Type B pancreatic cell (in vitro differentiated cells): ENCODE data around the gene CATSPERE. TPM values are rescaled to one million over a fixed set of nuclear protein-coding genes. Genes with fewer than 3 reads are reported as not detected.
"Not testable (repeated sequence)": the region's sequence is repeated elsewhere in the genome, so short reads cannot be mapped to it uniquely, and the experiment has no call there.

Source experiments
- DNase-seq: peaks from one replicate; pipeline ENCODE4 v3.0.0; 2021; ENCODE audit warnings: mixed read lengths; ENCODE audit not compliant: unreplicated experiment; ENCODE audit errors: extremely low spot score
- H3K27ac Mint-ChIP-seq: 2 replicates; pipeline ENCODE4 v1.8.0; 2021; ENCODE audit warnings: mild to moderate bottlenecking, mixed read lengths
- H3K27me3 Mint-ChIP-seq: 2 replicates; pipeline ENCODE4 v1.8.0; 2021; ENCODE audit warnings: mixed read lengths
- H3K36me3 Mint-ChIP-seq: 2 replicates; pipeline ENCODE4 v1.8.0; 2021; ENCODE audit warnings: mixed read lengths
- H3K4me1 Mint-ChIP-seq: one replicate; pipeline ENCODE4 v1.8.0; 2021; ENCODE audit warnings: mixed read lengths; ENCODE audit not compliant: unreplicated experiment
- H3K4me3 Mint-ChIP-seq: 2 replicates; pipeline ENCODE4 v1.8.0; 2021; ENCODE audit warnings: mild to moderate bottlenecking, mixed read lengths
- H3K9me3 Mint-ChIP-seq: 2 replicates; pipeline ENCODE4 v1.8.0; 2021; ENCODE audit warnings: mixed read lengths
- CTCF ChIP-seq: fragments of 200-600 bp; sonication (generic); conservative IDR thresholded peaks from 2 replicates; pipeline ENCODE4 v1.5.0; 2021; ENCODE audit warnings: antibody characterized with exemption, mild to moderate bottlenecking
- total RNA-seq: library from RNA; stranded (reverse); gene quantifications from 2 replicates; pipeline ENCODE4 v1.2.1, GENCODE V29; 2021; ENCODE audit warnings: low replicate concordance

The CATSPERE gene
- total RNA-seq, 1 donor from 2014 or later: 1.1 TPM

- no peak overlapping the region for H3K4me3 Mint-ChIP-seq
- no peak overlapping the region for H3K27ac Mint-ChIP-seq
- H3K27me3 Mint-ChIP-seq: no peaks in the 10 kb centered on the region
- DNase-seq: no peak
- TF ChIP-seq CTCF: no peak
- H3K36me3 Mint-ChIP-seq: peaks cover 4% of the 10 kb centered on the region
- H3K4me1 Mint-ChIP-seq: peaks cover 22% of the 10 kb centered on the region
- peaks cover 9% of the 10 kb centered on the region for H3K9me3 Mint-ChIP-seq
Observed at GRCh38 chr1:244456586-244456985, 4.5 kb upstream of the CATSPERE start.

GRCh38 chr1:244458781-244459180, 2.3 kb upstream of the CATSPERE start:
- Mint-ChIP-seq H3K27me3 (no peaks in the 10 kb centered on the region), H3K9me3 (peaks cover 5% of the 10 kb centered on the region), H3K4me3 (no peak overlapping the region), H3K4me1 (peaks cover 17% of the 10 kb centered on the region), H3K36me3 (peaks cover 4% of the 10 kb centered on the region), H3K27ac (no peak overlapping the region)
- no peak for DNase-seq
- TF ChIP-seq CTCF: no peak

GRCh38 chr1:244460197-244460596, 876 bp upstream of the CATSPERE start:
- Mint-ChIP-seq H3K36me3 (peaks cover 4% of the 10 kb centered on the region), H3K9me3 (peaks cover 5% of the 10 kb centered on the region), H3K27ac (peak overlapping the region; percentile 50), H3K4me1 (peaks cover 5% of the 10 kb centered on the region), H3K4me3 (peak overlapping the region; percentile 69), H3K27me3 (no peaks in the 10 kb centered on the region)
- DNase-seq: no peak
- TF ChIP-seq CTCF: no peak

- H3K27me3 Mint-ChIP-seq: no peaks in the 10 kb centered on the region
- no peaks in the 10 kb centered on the region for H3K4me1 Mint-ChIP-seq
- DNase-seq: no peak
- H3K36me3 Mint-ChIP-seq: no peaks in the 10 kb centered on the region
- H3K9me3 Mint-ChIP-seq: no peaks in the 10 kb centered on the region
- no peak for TF ChIP-seq CTCF
- no peak overlapping the region for H3K4me3 Mint-ChIP-seq
- no peak overlapping the region for H3K27ac Mint-ChIP-seq
Observed at GRCh38 chr1:244466724-244467123, 5.7 kb downstream of the CATSPERE start.

- no peaks in the 10 kb centered on the region for H3K4me1 Mint-ChIP-seq
- no peaks in the 10 kb centered on the region for H3K9me3 Mint-ChIP-seq
- H3K36me3 Mint-ChIP-seq: no peaks in the 10 kb centered on the region
- no peak for DNase-seq
- no peak for TF ChIP-seq CTCF
- no peak overlapping the region for H3K27ac Mint-ChIP-seq
- H3K27me3 Mint-ChIP-seq: no peaks in the 10 kb centered on the region
- H3K4me3 Mint-ChIP-seq: no peak overlapping the region
Observed at GRCh38 chr1:244473059-244473605, 12.1 kb downstream of the CATSPERE start.

GRCh38 chr1:244484971-244485370, 23.9 kb downstream of the CATSPERE start:
- H3K9me3 Mint-ChIP-seq, DNase-seq, H3K36me3 Mint-ChIP-seq, H3K27me3 Mint-ChIP-seq, H3K4me3 Mint-ChIP-seq, H3K27ac Mint-ChIP-seq, H3K4me1 Mint-ChIP-seq: not testable (repeated sequence)
